Liver (tissue), 9 donors: ENCODE results near the gene CWC27. TPM values are rescaled to one million over a fixed set of nuclear protein-coding genes. Genes with fewer than 3 reads are reported as not detected.

Experiments used
- DNase-seq: peaks from one replicate; pipeline ENCODE4 v3.0.0-alpha.2; 2017; ENCODE audit warnings: low spot score
- H3K27ac ChIP-seq, 2 donors: one replicate each; pipeline ENCODE4 v1.7.0; 2013; ENCODE audit warnings: inconsistent platforms in 2 of 2, low read length in 2 of 2, control low read depth in 1 of 2, low read depth in 1 of 2, mild to moderate bottlenecking in 1 of 2
- H3K27me3 ChIP-seq, 4 donors: one replicate each; pipeline versions ENCODE4 v1.6.1 to v1.7.0; 2013; ENCODE audit warnings: low read length in 3 of 4, inconsistent platforms in 1 of 4, mild to moderate bottlenecking in 1 of 4, moderate library complexity in 1 of 4; ENCODE audit not compliant: control insufficient read depth in 4 of 4, insufficient read depth in 4 of 4
- H3K36me3 ChIP-seq, 4 donors: one replicate each; pipeline versions ENCODE4 v1.6.1 to v1.7.0; 2013; ENCODE audit warnings: low read length in 3 of 4, mild to moderate bottlenecking in 3 of 4, low read depth in 1 of 4, moderate library complexity in 1 of 4; ENCODE audit not compliant: control insufficient read depth in 4 of 4, insufficient read depth in 3 of 4
- H3K4me1 ChIP-seq, 4 donors: one replicate each; pipeline versions ENCODE4 v1.6.1 to v1.7.0; 2013; ENCODE audit warnings: low read length in 3 of 4, mild to moderate bottlenecking in 3 of 4, moderate library complexity in 1 of 4; ENCODE audit not compliant: control insufficient read depth in 4 of 4, insufficient read depth in 4 of 4
- H3K4me3 ChIP-seq, 3 donors: one replicate each; pipeline versions ENCODE4 v1.6.1 to v1.7.0; 2013; ENCODE audit warnings: low read length in 3 of 3, control low read depth in 1 of 3, low read depth in 1 of 3, mild to moderate bottlenecking in 1 of 3
- H3K9ac ChIP-seq, 2 donors: one replicate each; pipeline ENCODE4 v1.7.0; 2013; ENCODE audit warnings: low read length in 2 of 2, mild to moderate bottlenecking in 2 of 2, moderate library complexity in 2 of 2, control low read depth in 1 of 2, low read depth in 1 of 2
- H3K9me3 ChIP-seq, 4 donors: one replicate each; pipeline versions ENCODE4 v1.6.1 to v1.7.0; 2013; ENCODE audit warnings: low read length in 3 of 4; ENCODE audit not compliant: control insufficient read depth in 4 of 4
- ATF3 ChIP-seq: IDR thresholded peaks from 2 replicates; pipeline ENCODE4 v1.6.1; 2016; ENCODE audit warnings: antibody characterized with exemption
- CTCF ChIP-seq: fragments of 150-350 bp; IDR thresholded peaks from 2 replicates; pipeline ENCODE4 v1.5.1; 2017; ENCODE audit warnings: improper control_type of control experiment, low read depth, low read length; ENCODE audit not compliant: missing input control
- EGR1 ChIP-seq, 2 donors: IDR thresholded peaks; 2 replicates each; pipeline ENCODE4 v1.6.1; 2016 to 2018; ENCODE audit warnings: antibody characterized with exemption in 2 of 2, low read depth in 2 of 2
- FOXA1 ChIP-seq: IDR thresholded peaks from 2 replicates; pipeline ENCODE4 v1.6.1; 2016; ENCODE audit warnings: antibody characterized with exemption
- FOXA2 ChIP-seq: IDR thresholded peaks from 2 replicates; pipeline ENCODE4 v1.6.1; 2016; ENCODE audit warnings: antibody characterized with exemption
- GABPA ChIP-seq, 2 donors: IDR thresholded peaks in 1 of 2; conservative IDR thresholded peaks in 1 of 2; 2 replicates each; pipeline ENCODE4 v1.6.1; 2016; ENCODE audit warnings: antibody characterized with exemption in 2 of 2, mild to moderate bottlenecking in 1 of 2, moderate library complexity in 1 of 2
- HNF4A ChIP-seq, 2 donors: conservative IDR thresholded peaks; 2 replicates each; pipeline ENCODE4 v1.6.1; 2016; ENCODE audit warnings: antibody characterized with exemption in 2 of 2, mild to moderate bottlenecking in 2 of 2
- HNF4G ChIP-seq: IDR thresholded peaks from 2 replicates; pipeline ENCODE4 v1.6.1; 2016; ENCODE audit warnings: antibody characterized with exemption
- JUND ChIP-seq, 2 donors: IDR thresholded peaks; 2 replicates each; pipeline ENCODE4 v1.6.1; 2016; ENCODE audit warnings: antibody characterized with exemption in 2 of 2
- MAX ChIP-seq: IDR thresholded peaks from 2 replicates; pipeline ENCODE4 v1.6.1; 2016; ENCODE audit warnings: antibody characterized with exemption
- NR2F2 ChIP-seq: IDR thresholded peaks from 2 replicates; pipeline ENCODE4 v1.6.1; 2016; ENCODE audit warnings: antibody characterized with exemption
- RAD21 ChIP-seq, 2 donors: IDR thresholded peaks; 2 replicates each; pipeline ENCODE4 v1.6.1; 2016; ENCODE audit warnings: antibody characterized with exemption in 2 of 2, mild to moderate bottlenecking in 2 of 2
- RXRA ChIP-seq, 2 donors: IDR thresholded peaks; 2 replicates each; pipeline ENCODE4 v1.6.1; 2017 to 2018; ENCODE audit warnings: antibody characterized with exemption in 2 of 2, mild to moderate bottlenecking in 1 of 2
- SP1 ChIP-seq: IDR thresholded peaks from 2 replicates; pipeline ENCODE4 v1.6.1; 2018; ENCODE audit warnings: antibody characterized with exemption, mild to moderate bottlenecking
- TAF1 ChIP-seq: conservative IDR thresholded peaks from 2 replicates; pipeline ENCODE4 v1.6.1; 2016; ENCODE audit warnings: antibody characterized with exemption, mild to moderate bottlenecking
- YY1 ChIP-seq: IDR thresholded peaks from 2 replicates; pipeline ENCODE4 v1.6.1; 2016; ENCODE audit warnings: antibody characterized with exemption, mild to moderate bottlenecking
- ZBTB33 ChIP-seq: IDR thresholded peaks from 2 replicates; pipeline ENCODE4 v1.6.1; 2016; ENCODE audit warnings: antibody characterized with exemption
- WGBS: extraction: QIAGEN DNeasy Blood & Tissue Kit; methylation state at CpG from one replicate; pipeline ENCODE4 v1.1.7; 2013; 5-methylcytosine and 5-hydroxymethylcytosine counted together
- polyA plus RNA-seq, 2 donors: library from polyadenylated mRNA; stranded (reverse) in 1 of 2; unstranded in 1 of 2; fragments of 200-250 nt in 1 of 2; fragments of >200 nt in 1 of 2; fragmentation: Nextera tagmentation in 1 of 2; extraction: Ambion mirVana in 1 of 2; gene quantifications; one replicate each; pipeline versions ENCODE4 v1.2.1 to v1.2.3, GENCODE V29; 2013 to 2015
- total RNA-seq, 2 donors: library from RNA; depleted of rRNA; stranded (reverse); fragments of >200 nt; gene quantifications; one replicate each; pipeline ENCODE4 v1.2.3, GENCODE V29; 2014
- donor health status: healthy.
- donor health status: healthy.
- donor health status: healthy.
- donor health status: healthy.
- donor health status: healthy.

The CWC27 gene
- total and polyA plus RNA-seq, 4 donors = 3.9 to 9.8 (median 6.0) TPM

- Histone ChIP-seq H3K4me1 (no peaks in the 10 kb centered on the region), H3K27me3 (no peaks in the 10 kb centered on the region), H3K27ac (no peak overlapping the region), H3K36me3 (peaks cover 0 to 8% (median 3%) of the 10 kb centered on the region in 4 donors), H3K9me3 (peaks cover 0 to 4% (median 3%) of the 10 kb centered on the region in 4 donors), H3K4me3 (no peak overlapping the region), H3K9ac (no peak overlapping the region)
- TF ChIP-seq JUND (IDR thresholded peaks at IDR 0.05) = no peak
- no peak for TF ChIP-seq SP1
- no peak for DNase-seq
- WGBS = 95% methylated on average over 1 of the region's 1 CpG
Observed at GRCh38 chr5:64840958-64841357, 72.2 kb downstream of the CWC27 start.

- WGBS = 98% methylated on average over 5 of the region's 5 CpGs
- TF ChIP-seq NR2F2 (no peak), HNF4G (no peak)
- H3K36me3 ChIP-seq = no peaks in the 10 kb centered on the region
Observed at GRCh38 chr5:64853777-64854176, 85.0 kb downstream of the CWC27 start.

GRCh38 chr5:64854855-64855254, 86.1 kb downstream of the CWC27 start:
- WGBS = 85% methylated on average over 1 of the region's 1 CpG
- Histone ChIP-seq H3K36me3 (no peaks in the 10 kb centered on the region), H3K9me3 (no peaks in the 10 kb centered on the region), H3K9ac (no peak overlapping the region), H3K27ac (no peak overlapping the region), H3K4me1 (no peaks in the 10 kb centered on the region), H3K27me3 (no peaks in the 10 kb centered on the region), H3K4me3 (no peak overlapping the region)
- no peak for TF ChIP-seq RAD21 (IDR thresholded peaks at IDR 0.05)
- no peak for TF ChIP-seq TAF1
- no peak for TF ChIP-seq JUND (IDR thresholded peaks at IDR 0.05)
- TF ChIP-seq MAX = no peak
- TF ChIP-seq YY1 = no peak
- TF ChIP-seq CTCF = no peak
- no peak for TF ChIP-seq SP1
- no peak for TF ChIP-seq ATF3
- TF ChIP-seq FOXA1 = no peak
- no peak for TF ChIP-seq RXRA (IDR thresholded peaks at IDR 0.05)
- no peak for TF ChIP-seq HNF4A (conservative IDR thresholded peaks at IDR 0.05)
- TF ChIP-seq FOXA2 = no peak
- no peak for TF ChIP-seq NR2F2
- TF ChIP-seq GABPA (IDR thresholded peaks at IDR 0.05 in 1 of 2, conservative IDR thresholded peaks at IDR 0.05 in 1 of 2) = no peak
- TF ChIP-seq ZBTB33 = no peak
- no peak for TF ChIP-seq EGR1 (IDR thresholded peaks at IDR 0.05; ENCODE audit: low read depth in 2 of 2)
- no peak for TF ChIP-seq HNF4G
- DNase-seq = no peak

More at GRCh38 chr5:64853777-64854176, 85.0 kb downstream of the CWC27 start:
- Histone ChIP-seq H3K27ac (no peak overlapping the region), H3K4me3 (no peak overlapping the region), H3K9me3 (no peaks in the 10 kb centered on the region), H3K4me1 (no peaks in the 10 kb centered on the region), H3K9ac (no peak overlapping the region), H3K27me3 (no peaks in the 10 kb centered on the region)
- no peak for DNase-seq
